Pancreas (tissue), 10 donors: ENCODE measurements around the gene ABCD4. TPM values are rescaled to one million over a fixed set of nuclear protein-coding genes. Genes with fewer than 3 reads are reported as not detected.

Experiments
- ATAC-seq, 4 donors: fragments of 200-7000 bp; cut with Tn5 transposase; one replicate each; pipeline versions ENCODE4 v1.8.0 to v1.9.1; 2020; ENCODE audit warnings: mild to moderate bottlenecking in 4 of 4, moderate library complexity in 4 of 4
- DNase-seq, 6 donors: peaks; one replicate each; pipeline ENCODE4 v3.0.0-alpha.2; 2020
- FAIRE-seq: peaks from 2 replicates; lab custom pipeline; 2012; peaks lifted over from hg19 to GRCh38; lab: Jason Lieb, UNC
- H3K27ac ChIP-seq, 4 donors: fragments of 200-600 bp; sonication (generic); 1 replicate in 3 of 4; 2 replicates in 1 of 4; pipeline versions ENCODE4 v1.5.0 to v1.8.0; 2020
- H3K27me3 ChIP-seq, 4 donors: fragments of 200-600 bp; one replicate each; pipeline ENCODE4 v1.8.0; 2021
- H3K36me3 ChIP-seq, 3 donors: fragments of 200-600 bp; sonication (generic) in 1 of 3; one replicate each; pipeline versions ENCODE4 v1.5.0 to v1.8.0; 2020 to 2021
- H3K4me1 ChIP-seq, 3 donors: fragments of 200-600 bp; one replicate each; pipeline ENCODE4 v1.8.0; 2021
- H3K4me3 ChIP-seq, 4 donors: fragments of 200-600 bp; sonication (generic) in 2 of 4; one replicate each; pipeline versions ENCODE4 v1.5.0 to v1.8.0; 2020 to 2021
- H3K9me3 ChIP-seq, 4 donors: fragments of 200-600 bp; one replicate each; pipeline ENCODE4 v1.8.0; 2021
- CTCF ChIP-seq, 4 donors: fragments of 200-600 bp; sonication (generic) in 3 of 4; IDR thresholded peaks; one replicate each; pipeline versions ENCODE4 v1.5.0 to v1.8.0; 2021; ENCODE audit warnings: antibody characterized with exemption in 4 of 4
- WGBS, 2 donors: extraction: QIAGEN DNeasy Blood & Tissue Kit; methylation state at CpG; one replicate each; pipeline ENCODE4 v1.1.7; 2013; 5-methylcytosine and 5-hydroxymethylcytosine counted together
- intact Hi-C, 3 donors: fragments of 100-400 bp; cut with DNase I; formaldehyde crosslinking; loops; one replicate each; pipeline versions ENCODE4 v1.11.1 to v1.14.2; 2022
- polyA plus RNA-seq, 2 donors: library from polyadenylated mRNA; stranded (reverse); fragments of 200-250 nt; gene quantifications; one replicate each; pipeline ENCODE4 v1.2.3, GENCODE V29; 2013
- total RNA-seq, 6 donors: library from RNA; stranded (reverse); fragmentation: NEBNext Ultra II Directional in 4 of 6; extraction: Animal tissue kit (Norgen Biotek cat#: 25700) in 4 of 6; gene quantifications; one replicate each; pipeline versions ENCODE4 v1.2.1 to v1.2.4, GENCODE V29; 2021 to 2023
- donor health status: healthy with polysubstance abuse.
- donor health status: DM: no; HTN: no; CAD: no; lungs with moderate emphysema.
- donor health status: DM: no; HTN: no; CAD: no.
- donor health status: control.
- donor health status: control.
- donor health status: Bipolar disorder and iron deficiency.
- donor health status: DM: yes; HTN: yes; CAD: no.
- donor health status: DM: no; HTN: no; CAD: no.
- donor health status: DM: no; HTN: no; CAD: no.
- donor health status: DM: yes; HTN: yes; CAD: no.

ABCD4 gene
- total and polyA plus RNA-seq, 8 donors: 15.5 to 68.1 (median 20.1) TPM

GRCh38 chr14:74261288-74261687 lies 41.4 kb downstream of the ABCD4 start:
- Histone ChIP-seq H3K27ac (no peak overlapping the region), H3K27me3 (no peaks in the 10 kb centered on the region), H3K36me3 (no peaks in the 10 kb centered on the region), H3K9me3 (no peaks in the 10 kb centered on the region), H3K4me1 (no peaks in the 10 kb centered on the region), H3K4me3 (no peak overlapping the region)
- WGBS, 2 donors: 70 to 72% methylated on average over 4 of the region's 4 CpGs
- intact Hi-C loops: no loop called here
- FAIRE-seq (no peak), DNase-seq (no peak), ATAC-seq (no peak)
- TF ChIP-seq CTCF (IDR thresholded peaks at IDR 0.05): no peak

- intact Hi-C loops: no loop called here
- Histone ChIP-seq H3K36me3 (no peaks in the 10 kb centered on the region), H3K4me3 (no peak overlapping the region), H3K27ac (no peak overlapping the region), H3K4me1 (no peaks in the 10 kb centered on the region), H3K9me3 (no peaks in the 10 kb centered on the region), H3K27me3 (no peaks in the 10 kb centered on the region)
- 86 to 87% methylated on average over 22 to 29 of the region's 29 CpGs for WGBS, 2 donors
- no peak for TF ChIP-seq CTCF (IDR thresholded peaks at IDR 0.05)
- FAIRE-seq (no peak), ATAC-seq (no peak), DNase-seq (no peak)
These were observed 42.1 kb downstream of the ABCD4 start for GRCh38 chr14:74260525-74261233.

GRCh38 chr14:74259513-74259912 lies 43.2 kb downstream of the ABCD4 start:
- no peaks in the 10 kb centered on the region for H3K27me3 ChIP-seq
- no peak for ATAC-seq
- no peak for DNase-seq
- H3K4me1 ChIP-seq: no peaks in the 10 kb centered on the region
- no peak overlapping the region for H3K4me3 ChIP-seq
- H3K27ac ChIP-seq: no peak overlapping the region
- intact Hi-C loops: no loop called here
- H3K9me3 ChIP-seq: no peaks in the 10 kb centered on the region
- no peaks in the 10 kb centered on the region for H3K36me3 ChIP-seq
- no peak for TF ChIP-seq CTCF (IDR thresholded peaks at IDR 0.05)
- WGBS, 2 donors: 91 to 97% methylated on average over 12 of the region's 12 CpGs
- FAIRE-seq: no peak

GRCh38 chr14:74258764-74259035 lies 44.0 kb downstream of the ABCD4 start:
- Histone ChIP-seq H3K27me3 (no peaks in the 10 kb centered on the region), H3K4me3 (no peak overlapping the region), H3K27ac (no peak overlapping the region), H3K9me3 (no peaks in the 10 kb centered on the region), H3K36me3 (no peaks in the 10 kb centered on the region), H3K4me1 (no peaks in the 10 kb centered on the region)
- TF ChIP-seq CTCF (IDR thresholded peaks at IDR 0.05): no peak
- DNase-seq (no peak), ATAC-seq (no peak), FAIRE-seq (no peak)
- 57 to 64% methylated on average over 3 of the region's 3 CpGs for WGBS, 2 donors
- intact Hi-C loops: no loop called here

GRCh38 chr14:74257941-74258763 lies 44.6 kb downstream of the ABCD4 start:
- no peaks in the 10 kb centered on the region for H3K36me3 ChIP-seq
- no peaks in the 10 kb centered on the region for H3K27me3 ChIP-seq
- no peak for DNase-seq
- H3K4me3 ChIP-seq: peak overlapping the region; percentile 14 to 53 (median 47)
- ATAC-seq: peak; percentile 29 to 45 (median 40)
- H3K4me1 ChIP-seq: no peaks in the 10 kb centered on the region
- TF ChIP-seq CTCF (IDR thresholded peaks at IDR 0.05): no peak
- no peak for FAIRE-seq
- no peak overlapping the region for H3K27ac ChIP-seq
- intact Hi-C loops: no loop called here
- no peaks in the 10 kb centered on the region for H3K9me3 ChIP-seq
- WGBS, 2 donors: 9% methylated on average over 54 to 56 of the region's 56 CpGs
